GM18508 (cell line): ENCODE results near the gene MIAT.
"Not testable (repeated sequence)": the region's sequence is repeated elsewhere in the genome, so short reads cannot be mapped to it uniquely, and the experiment has no call there.

Experiments used
- ATAC-seq: cut with Tn5 transposase; IDR thresholded peaks from one replicate; pipeline ENCODE4 v1.9.1; 2021; ENCODE audit warnings: moderate number of reproducible peaks; ENCODE audit not compliant: insufficient read depth, unreplicated experiment

The MIAT gene

DNA sequence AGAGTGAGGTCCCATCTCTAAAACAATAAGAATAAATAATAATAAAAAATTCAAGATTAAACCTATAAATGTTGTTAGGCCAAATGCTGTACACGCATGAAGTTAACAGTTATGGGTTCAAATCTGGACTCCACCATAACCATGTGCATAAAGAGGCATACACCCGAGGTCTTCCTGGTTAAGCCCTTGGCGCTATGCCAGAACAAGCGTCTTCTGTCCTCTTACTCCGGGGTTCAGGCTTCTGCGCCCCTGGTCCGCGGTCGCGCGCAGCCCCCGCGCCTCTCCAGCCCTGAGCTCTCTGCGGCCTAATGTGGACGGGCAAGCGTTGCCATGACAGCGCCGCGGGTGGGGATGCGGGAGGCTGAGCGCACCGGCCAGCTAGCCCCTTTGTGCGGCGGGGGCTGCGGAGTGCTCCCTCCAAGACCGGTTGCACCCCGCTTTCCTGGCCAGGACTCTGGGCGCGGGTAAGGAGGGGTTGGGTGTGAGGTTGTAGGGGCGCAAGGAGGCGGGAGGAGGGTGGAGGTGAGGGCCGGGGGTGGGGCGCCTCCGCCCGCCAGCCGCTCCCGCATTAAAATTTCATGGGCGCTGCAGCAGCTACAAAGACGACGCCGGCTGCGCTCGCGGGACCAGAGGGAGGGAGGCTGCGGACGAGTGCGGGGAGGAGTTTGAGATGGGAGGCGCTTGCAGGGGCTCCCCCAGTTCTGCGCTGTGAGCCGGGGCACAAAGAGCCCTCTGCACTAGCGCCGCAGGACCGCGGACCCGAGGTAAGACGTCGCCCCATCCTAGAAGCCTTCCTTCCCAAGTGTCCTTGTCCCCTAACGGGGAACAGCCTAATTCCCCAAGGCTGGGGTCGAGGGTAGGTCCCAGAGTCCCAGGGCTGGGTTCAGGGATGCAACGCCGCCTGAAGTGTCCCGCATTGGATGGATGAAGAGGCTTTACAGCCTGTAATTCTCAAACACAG lies at the start of gene MIAT:
Gene MIAT (plus strand): TSS at position 698 of the 961 bp plus-strand sequence.
- no peak for ATAC-seq

- ATAC-seq: no peak
These were observed 49.3 kb upstream of the MIAT start for GRCh38 chr22:26608129-26608528.

- no peak for ATAC-seq
These were observed 48.1 kb upstream of the MIAT start for GRCh38 chr22:26609287-26609686.

- no peak for ATAC-seq
These were observed 47.1 kb upstream of the MIAT start for GRCh38 chr22:26610072-26610958.

DNA sequence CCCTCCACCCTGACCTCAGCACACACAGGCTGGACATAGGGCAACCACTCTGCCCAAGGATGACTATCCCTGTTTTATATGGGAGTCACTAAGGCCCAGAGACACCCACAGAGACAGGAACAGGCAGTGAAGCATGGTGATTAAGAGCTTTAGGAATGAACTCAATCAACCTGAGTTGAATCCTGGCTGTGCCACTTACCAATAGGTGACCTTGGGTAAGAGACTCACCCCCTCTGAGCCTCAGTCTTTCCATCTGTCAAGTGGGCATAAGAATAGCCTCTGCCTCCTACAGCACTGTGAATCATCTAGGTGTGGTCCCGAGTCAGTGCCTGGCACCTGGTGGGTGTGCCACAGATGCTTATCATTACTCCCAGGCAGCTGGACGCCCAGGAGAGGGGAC lies 46.4 kb upstream of the MIAT start:
- ATAC-seq: no peak

GRCh38 chr22:26612652-26613051 lies 44.7 kb upstream of the MIAT start:
- no peak for ATAC-seq

GRCh38 chr22:26613753-26614152 lies 43.6 kb upstream of the MIAT start:
- not testable (repeated sequence) for ATAC-seq

- no peak for ATAC-seq
These were observed 43.1 kb upstream of the MIAT start for GRCh38 chr22:26614322-26614721.

- peak; percentile 51 for ATAC-seq
These were observed 42.2 kb upstream of the MIAT start for GRCh38 chr22:26615149-26615548.

DNA sequence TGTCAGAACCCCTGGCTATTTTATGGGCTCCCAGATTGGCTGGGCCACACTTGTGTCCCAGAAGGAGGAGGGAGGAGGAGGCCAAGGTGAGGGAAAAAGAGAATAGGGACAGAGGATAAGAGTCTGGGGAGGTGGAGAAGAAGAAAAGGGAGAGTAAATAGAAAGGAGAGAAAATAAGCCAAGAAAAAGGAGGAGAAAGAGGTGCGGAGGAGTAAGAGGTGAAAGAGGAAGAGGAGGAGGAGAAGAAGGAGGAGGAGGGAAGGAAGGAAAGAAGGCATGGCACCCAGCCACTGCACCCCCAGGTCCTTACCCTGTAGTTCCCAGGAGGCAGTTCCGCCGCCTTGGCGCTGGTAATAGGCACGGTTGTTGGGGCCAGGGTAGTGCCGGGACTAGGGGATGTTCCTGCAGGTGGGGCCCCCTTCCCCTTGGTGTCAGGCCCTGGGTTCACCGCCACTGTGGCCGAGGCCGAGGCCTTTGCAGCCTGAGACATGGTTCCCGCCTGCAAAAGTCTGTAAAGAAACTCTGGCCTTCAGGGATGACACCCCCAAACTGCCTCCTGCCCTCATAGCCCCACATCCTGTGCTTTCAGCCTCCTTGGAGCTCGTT lies 41.5 kb upstream of the MIAT start:
- no peak for ATAC-seq

DNA sequence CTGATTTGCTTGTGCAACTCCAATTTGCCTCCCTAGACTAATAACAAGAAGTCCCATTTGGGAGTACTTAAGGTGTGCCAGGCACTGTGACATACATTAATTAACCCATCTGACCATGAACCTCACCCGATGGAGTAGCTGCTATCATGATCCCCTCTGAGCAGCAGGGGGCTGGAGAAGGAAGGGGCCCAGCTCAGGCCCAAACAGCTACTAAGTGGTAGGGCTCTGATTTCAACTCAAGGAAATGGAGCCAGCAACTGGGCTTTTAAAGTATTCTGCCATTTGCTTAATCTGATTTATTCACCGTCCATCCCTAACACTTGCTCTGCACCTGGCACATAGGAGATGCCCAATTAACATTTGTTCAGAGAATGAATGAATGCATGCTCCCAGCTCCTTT lies 40.7 kb upstream of the MIAT start:
- no peak for ATAC-seq

- no peak for ATAC-seq
These were observed 39.9 kb upstream of the MIAT start, which contains the start of gene CRYBB1 for GRCh38 chr22:26617271-26618199. Gene CRYBB1, minus strand, starts transcription at chr22:26618027. Its CDS starts 1,708 bp downstream, at chr22:26616319.

DNA sequence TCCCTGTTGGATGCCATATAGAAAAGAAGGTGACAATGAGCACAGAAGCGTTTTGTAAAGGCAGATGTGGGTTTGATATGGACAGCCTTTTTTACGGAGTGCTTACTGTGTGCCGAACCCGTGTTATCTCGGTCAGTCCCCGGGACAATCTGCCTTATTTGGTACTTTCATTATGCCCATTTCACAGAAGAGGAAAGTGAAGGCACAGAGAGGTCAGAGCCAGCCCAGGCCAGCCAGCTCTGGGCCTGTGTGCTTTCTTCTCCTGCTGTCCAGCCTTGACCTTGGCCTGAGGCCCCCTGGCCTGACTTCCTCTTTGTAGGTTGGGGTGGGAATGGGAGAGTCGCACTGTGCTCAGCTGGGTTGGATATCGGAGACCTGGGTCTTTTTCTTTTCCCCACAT lies 38.9 kb upstream of the MIAT start:
- ATAC-seq: no peak

DNA sequence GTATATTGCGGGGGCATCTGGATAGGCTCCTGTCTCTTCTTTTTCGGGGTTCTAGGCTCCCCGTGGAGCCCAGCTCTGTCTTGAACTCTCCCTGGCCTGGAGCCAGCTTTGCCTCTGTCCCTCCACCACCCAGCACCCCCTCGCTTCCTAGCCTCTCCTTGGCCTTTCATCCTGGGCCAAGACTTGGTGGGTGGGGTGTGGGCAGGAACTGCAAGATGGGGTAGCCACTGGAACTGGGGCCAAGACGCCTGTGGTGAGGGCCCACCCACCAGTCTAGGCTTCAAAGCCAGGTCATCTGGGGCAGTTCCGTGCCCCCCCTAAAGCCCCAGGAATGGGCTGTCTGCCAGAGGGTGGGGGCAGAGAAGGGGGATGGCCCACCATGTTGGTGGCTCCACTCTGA lies 37.9 kb upstream of the MIAT start:
- no peak for ATAC-seq

DNA sequence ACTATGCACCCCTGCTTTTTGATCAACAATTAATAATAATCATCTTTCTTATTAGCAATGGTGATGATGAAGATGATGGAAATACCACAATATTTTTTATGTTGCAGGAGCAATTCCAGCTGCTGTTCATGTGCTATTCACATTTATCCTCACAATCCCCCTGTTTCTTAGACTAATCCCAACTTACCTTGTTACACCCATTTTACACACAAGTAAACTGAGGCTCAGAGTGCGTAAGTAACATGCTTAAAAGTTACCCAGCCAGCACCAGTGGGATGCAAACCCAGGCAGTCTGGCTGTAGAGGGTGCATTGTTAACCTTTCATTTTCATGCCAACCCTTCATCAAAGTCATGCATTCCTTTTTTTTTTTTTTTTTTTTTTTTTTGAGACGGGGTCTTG lies 37.2 kb upstream of the MIAT start:
- ATAC-seq: no peak

- ATAC-seq: no peak
These were observed 35.7 kb upstream of the MIAT start, which contains the start of gene CRYBA4 for GRCh38 chr22:26621663-26622062. Gene CRYBA4, plus strand, starts transcription at chr22:26621963. Its CDS starts 634 bp downstream, at chr22:26622597.

DNA sequence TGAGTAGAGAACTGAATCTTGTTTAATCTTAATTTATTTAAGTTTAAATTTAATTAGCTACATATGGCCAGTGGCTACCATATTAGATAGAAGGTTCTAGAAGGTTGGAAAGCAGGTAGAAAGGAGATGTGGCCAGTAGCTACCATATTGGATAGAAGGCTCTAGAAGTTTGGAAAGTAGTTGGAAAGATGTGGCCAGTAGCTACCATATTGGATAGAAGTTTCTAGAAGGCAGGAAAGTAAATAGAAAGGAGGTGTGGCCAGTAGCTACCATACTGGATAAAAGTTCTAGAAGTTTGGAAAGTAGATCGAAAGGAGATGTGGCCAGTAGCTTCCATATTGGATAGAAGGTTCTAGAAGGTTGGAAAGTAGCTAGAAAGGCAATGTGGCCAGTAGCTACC lies 33.4 kb upstream of the MIAT start:
- no peak for ATAC-seq

- no peak for ATAC-seq
These were observed 32.6 kb upstream of the MIAT start for GRCh38 chr22:26624803-26625202.

GRCh38 chr22:26629988-26630761 lies 27.2 kb upstream of the MIAT start:
- ATAC-seq: no peak
